Measurements from ENCODE around the gene NR1H4. TPM values are rescaled to one million over a fixed set of nuclear protein-coding genes. Genes with fewer than 3 reads are reported as not detected.

The NR1H4 gene
- total and polyA plus RNA-seq, 2 of the 8 experiments (the other 6 are each of a cell fraction or from before 2014, with no cell fraction given), result not detected

DNA sequence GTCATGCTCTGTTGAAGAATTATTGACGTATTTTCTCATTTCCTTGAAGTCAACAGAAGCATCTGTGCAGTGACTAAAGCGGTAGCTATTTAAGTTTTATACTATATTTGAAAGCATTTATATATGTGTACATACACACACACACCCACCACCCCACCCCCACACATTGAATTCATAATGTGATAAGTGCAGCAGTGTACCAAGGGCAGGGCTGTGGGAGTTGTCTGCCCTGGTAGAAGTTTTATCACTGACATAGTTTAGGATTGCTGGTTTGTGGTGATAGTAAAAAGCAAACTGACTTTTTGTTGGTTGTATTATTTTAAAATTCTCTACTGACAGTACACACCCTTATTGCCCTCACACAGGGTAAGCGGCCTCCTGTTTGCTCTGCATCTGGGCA is 138.9 kb downstream of the NR1H4 start (continued):
- TF ChIP-seq RBBP5 (IDR thresholded peaks at IDR 0.05; ENCODE audit: borderline replicate concordance, low read depth, low read length) (no peak), CBX8 (IDR thresholded peaks at IDR 0.05; ENCODE audit: borderline replicate concordance, low read depth, low read length) (no peak), POU5F1 (IDR thresholded peaks at IDR 0.05; ENCODE audit: low read depth, low read length) (no peak), CTBP2 (IDR thresholded peaks at IDR 0.05; ENCODE audit: borderline replicate concordance, insufficient read depth, insufficient read length, low read length) (no peak)

Small RNA genes within 50 kb of the gene (small RNA-seq; reads per million reads assigned to genes)
- gene AC010200.2 (ENCODE audit: insufficient read depth), result not detected

Other genes with a start within 250 kb of the NR1H4 start
- 3.8 and 4.8 TPM in 2 replicates for gene DEPDC4, start 206.8 kb upstream of the NR1H4 start, total RNA-seq (2021; fragmentation: NEBNext Ultra II Directional; extraction: Animal tissue kit (Norgen Biotek cat#: 25700))
- gene DEPDC4, start 206.8 kb upstream of the NR1H4 start, polyA plus RNA-seq (2011; rRNA removed), result 0.71 and 0.80 TPM in 2 replicates
- 45.0 and 48.7 TPM in 2 replicates for gene SCYL2, start 206.7 kb upstream of the NR1H4 start, total RNA-seq (2021; fragmentation: NEBNext Ultra II Directional; extraction: Animal tissue kit (Norgen Biotek cat#: 25700))
- 5.7 and 8.9 TPM in 2 replicates for gene SCYL2, start 206.7 kb upstream of the NR1H4 start, polyA plus RNA-seq (2011; rRNA removed)
- gene SLC17A8, start 116.8 kb upstream of the NR1H4 start, total RNA-seq (2021; fragmentation: NEBNext Ultra II Directional; extraction: Animal tissue kit (Norgen Biotek cat#: 25700)), result 0.11 and 0.30 TPM in 2 replicates
- 0.05 and 0.14 TPM in 2 replicates for gene SLC17A8, start 116.8 kb upstream of the NR1H4 start, polyA plus RNA-seq (2011; rRNA removed)
- gene GAS2L3, start 99.8 kb downstream of the NR1H4 start, total RNA-seq (2021; fragmentation: NEBNext Ultra II Directional; extraction: Animal tissue kit (Norgen Biotek cat#: 25700)), result 19.1 and 19.3 TPM in 2 replicates
- gene GAS2L3, start 99.8 kb downstream of the NR1H4 start, polyA plus RNA-seq (2011; rRNA removed), result 1.6 and 2.1 TPM in 2 replicates

Data from H1 (cell line).